Heart right ventricle (tissue), 16 donors: ENCODE results near the gene CRB2. TPM values are rescaled to one million over a fixed set of nuclear protein-coding genes. Genes with fewer than 3 reads are reported as not detected.
A peak's percentile ranks its signal among the peaks of the same experiment; 100 is the strongest.

Experiments used
- ATAC-seq, 8 donors: fragments of 200-7000 bp; cut with Tn5 transposase; one replicate each; pipeline ENCODE4 v1.9.1; 2020; ENCODE audit warnings: mild to moderate bottlenecking in 8 of 8, moderate library complexity in 8 of 8, moderate number of reproducible peaks in 1 of 8
- DNase-seq, 2 donors: peaks; one replicate each; pipeline ENCODE4 v3.0.0-alpha.2; 2020
- H3K27ac ChIP-seq, 10 donors: fragments of 200-600 bp; sonication (generic) in 2 of 10; one replicate each; pipeline versions ENCODE4 v1.5.0 to v1.8.0; 2020 to 2022; ENCODE audit warnings: mild to moderate bottlenecking in 3 of 10
- H3K27me3 ChIP-seq, 7 donors: fragments of 200-600 bp; one replicate each; pipeline ENCODE4 v1.8.0; 2021 to 2022; ENCODE audit warnings: mild to moderate bottlenecking in 2 of 7
- H3K36me3 ChIP-seq, 9 donors: fragments of 200-600 bp; sonication (generic) in 1 of 9; one replicate each; pipeline versions ENCODE4 v1.5.0 to v1.8.0; 2020 to 2022; ENCODE audit warnings: mild to moderate bottlenecking in 2 of 9
- H3K4me1 ChIP-seq, 9 donors: fragments of 200-600 bp; sonication (generic) in 1 of 9; one replicate each; pipeline versions ENCODE4 v1.5.0 to v1.8.0; 2020 to 2022; ENCODE audit warnings: mild to moderate bottlenecking in 4 of 9
- H3K4me3 ChIP-seq, 10 donors: fragments of 200-600 bp; sonication (generic) in 2 of 10; one replicate each; pipeline versions ENCODE4 v1.5.0 to v1.8.0; 2020 to 2022; ENCODE audit warnings: mild to moderate bottlenecking in 7 of 10, moderate library complexity in 2 of 10
- H3K9me3 ChIP-seq, 11 donors: fragments of 200-600 bp in 10 of 11; sonication (generic) in 2 of 11; one replicate each; pipeline versions ENCODE4 v1.5.0 to v1.8.0; 2013 to 2022; ENCODE audit warnings: mild to moderate bottlenecking in 2 of 11, control low read depth in 1 of 11, moderate library complexity in 1 of 11
- CTCF ChIP-seq, 9 donors: fragments of 200-600 bp; sonication (generic) in 2 of 9; IDR thresholded peaks; one replicate each; pipeline versions ENCODE4 v1.5.0 to v1.8.0; 2021 to 2022; ENCODE audit warnings: antibody characterized with exemption in 9 of 9, mild to moderate bottlenecking in 5 of 9, moderate library complexity in 1 of 9
- WGBS, 2 donors: extraction: QIAGEN DNeasy Blood & Tissue Kit; methylation state at CpG; one replicate each; pipeline ENCODE4 v1.1.7; 2013; ENCODE audit warnings: inconsistent platforms in 1 of 2; 5-methylcytosine and 5-hydroxymethylcytosine counted together
- intact Hi-C, 10 donors: fragments of 100-400 bp; cut with DNase I; formaldehyde crosslinking; loops; one replicate each; pipeline versions ENCODE4 v1.11.1 to v1.14.2; 2022
- polyA plus RNA-seq, 2 donors: library from polyadenylated mRNA; stranded (reverse); fragments of 200-250 nt; gene quantifications; one replicate each; pipeline ENCODE4 v1.2.3, GENCODE V29; 2013
- total RNA-seq, 10 donors: library from RNA; stranded (reverse); fragmentation: NEBNext Ultra II Directional in 3 of 10; extraction: Animal tissue kit (Norgen Biotek cat#: 25700) in 3 of 10; gene quantifications; one replicate each; pipeline versions ENCODE4 v1.2.1 to v1.2.4, GENCODE V29; 2021 to 2023
- donor health status: Arrhythmogenic right ventricular cardiomyopathy.
- donor health status: ischemic (EF 13 %, LVEDD 7.1; RV severe dilation, severe dysfunction).
- donor health status: healthy with polysubstance abuse.
- donor health status: DM: no; HTN: yes; CAD: no.
- donor health status: DM: no; HTN: no; CAD: no.
- donor health status: ischemic (EF 25% LVEDD 6.9; RV normal size, moderate dysfunction).
- donor health status: ischemic (EF 25% LVEDD 5.7; RV mildly dilated, moderate dysfunction).
- donor health status: healthy.
- donor health status: DM: yes; HTN: yes; CAD: no.
- donor health status: Ischemic cardiomyopathy.
- donor health status: ischemic (EF 35%, LVEDD 5.7; RV mildly dilated, moderate dysfunction).
- donor health status: nonischemic (EF 11% LVEDD 7.7; RV severe dilation, severe dysfunction).
- donor health status: DM: yes; HTN: yes; CAD: no.
- donor health status: PGD.
- donor health status: ischemic (EF 29% LVEDD 5.4; RV normal size, mild dysfunction).
- donor health status: nonischemic (EF 23%, LVEDD 6.1; RV moderate dilation, normal function).

CRB2 gene
- total and polyA plus RNA-seq, 12 donors, result 0.01 to 0.24 (median 0.09) TPM; not detected in 9

- 90 to 92% methylated on average over 30 of the region's 30 CpGs for WGBS, 2 donors
- Histone ChIP-seq H3K27me3 (peaks cover 0 to 22% (median 17%) of the 10 kb centered on the region in 7 donors), H3K9me3 (no peaks in the 10 kb centered on the region), H3K4me1 (peaks cover 0 to 14% (median 9%) of the 10 kb centered on the region in 9 donors), H3K4me3 (no peak overlapping the region), H3K27ac (no peak overlapping the region), H3K36me3 (peaks cover 0 to 32% (median 0%) of the 10 kb centered on the region in 9 donors)
- no peak for TF ChIP-seq CTCF (IDR thresholded peaks at IDR 0.05)
- DNase-seq, result peak in 1 of 2 donors; percentile 11
- intact Hi-C loops, result loop anchor here in 1 of 10 donors (10.0 kb wide), 1 partner anchor 1554 kb away; no protein-coding TSS in a partner anchor
- no peak for ATAC-seq
Observed at GRCh38 chr9:123378956-123379660, 23.1 kb downstream of the CRB2 start.

- H3K27me3 ChIP-seq, result peaks cover 0 to 3% (median 0%) of the 10 kb centered on the region in 7 donors
- H3K36me3 ChIP-seq, result peaks cover 0 to 32% (median 0%) of the 10 kb centered on the region in 9 donors
- no peaks in the 10 kb centered on the region for H3K9me3 ChIP-seq
- DNase-seq (no peak), ATAC-seq (no peak)
- H3K4me3 ChIP-seq, result no peak overlapping the region
- intact Hi-C loops, result no loop called here
- WGBS, 2 donors, result 91 to 93% methylated on average over 27 to 28 of the region's 28 CpGs
- peaks cover 0 to 3% (median 3%) of the 10 kb centered on the region in 9 donors for H3K4me1 ChIP-seq
- TF ChIP-seq CTCF (IDR thresholded peaks at IDR 0.05), result no peak
- no peak overlapping the region for H3K27ac ChIP-seq
Observed at GRCh38 chr9:123380852-123381705, 25.1 kb downstream of the CRB2 start.

GRCh38 chr9:123382653-123383511, 26.9 kb downstream of the CRB2 start:
- intact Hi-C loops, result no loop called here
- Histone ChIP-seq H3K36me3 (peaks cover 0 to 32% (median 0%) of the 10 kb centered on the region in 9 donors), H3K27ac (no peak overlapping the region), H3K4me3 (no peak overlapping the region), H3K27me3 (no peaks in the 10 kb centered on the region), H3K9me3 (no peaks in the 10 kb centered on the region), H3K4me1 (no peaks in the 10 kb centered on the region)
- DNase-seq (peak in 1 of 2 donors; percentile 8), ATAC-seq (no peak)
- WGBS, 2 donors, result 94% methylated on average over 27 of the region's 27 CpGs
- TF ChIP-seq CTCF (IDR thresholded peaks at IDR 0.05), result no peak
